Panc1 (cell line): ENCODE data around the gene RORC.

Experiments
- POLR2AphosphoS5 ChIP-seq: IDR thresholded peaks from 2 replicates; pipeline ENCODE4 v1.6.1; 2012; ENCODE audit warnings: mild to moderate bottlenecking, low read depth, low read length, moderate library complexity
- TF ChIP-seq, protein P1 (sequence below): fragments of 450-650 bp; IDR thresholded peaks from 2 replicates; pipeline ENCODE4 v1.5.1; 2017; ENCODE audit warnings: mild to moderate bottlenecking

DNA sequence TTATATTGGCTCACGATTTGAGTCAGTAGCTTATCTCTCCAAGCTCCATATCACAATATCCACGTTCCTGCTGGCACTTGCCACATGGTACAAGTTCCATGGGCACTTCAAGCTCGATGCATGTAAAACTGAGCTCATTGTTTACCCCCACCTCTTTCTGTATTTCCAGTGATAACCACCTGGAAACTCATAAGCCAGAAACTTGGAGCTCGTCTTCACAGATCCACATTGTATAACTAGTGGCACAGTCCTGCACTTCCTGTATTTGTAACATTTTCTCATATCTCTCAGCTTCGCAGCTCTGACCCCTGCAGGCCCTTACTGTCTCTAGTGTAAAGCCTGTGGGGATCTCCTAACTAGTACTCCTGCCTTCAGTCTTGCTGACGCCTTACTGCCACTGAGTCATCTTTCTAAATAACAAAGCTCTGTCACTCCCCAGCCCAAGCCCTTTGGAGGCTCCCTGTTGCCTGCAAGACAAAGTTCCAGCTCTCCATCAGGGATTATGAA is 14.5 kb upstream of the RORC start:
- TF ChIP-seq, protein P1, sequence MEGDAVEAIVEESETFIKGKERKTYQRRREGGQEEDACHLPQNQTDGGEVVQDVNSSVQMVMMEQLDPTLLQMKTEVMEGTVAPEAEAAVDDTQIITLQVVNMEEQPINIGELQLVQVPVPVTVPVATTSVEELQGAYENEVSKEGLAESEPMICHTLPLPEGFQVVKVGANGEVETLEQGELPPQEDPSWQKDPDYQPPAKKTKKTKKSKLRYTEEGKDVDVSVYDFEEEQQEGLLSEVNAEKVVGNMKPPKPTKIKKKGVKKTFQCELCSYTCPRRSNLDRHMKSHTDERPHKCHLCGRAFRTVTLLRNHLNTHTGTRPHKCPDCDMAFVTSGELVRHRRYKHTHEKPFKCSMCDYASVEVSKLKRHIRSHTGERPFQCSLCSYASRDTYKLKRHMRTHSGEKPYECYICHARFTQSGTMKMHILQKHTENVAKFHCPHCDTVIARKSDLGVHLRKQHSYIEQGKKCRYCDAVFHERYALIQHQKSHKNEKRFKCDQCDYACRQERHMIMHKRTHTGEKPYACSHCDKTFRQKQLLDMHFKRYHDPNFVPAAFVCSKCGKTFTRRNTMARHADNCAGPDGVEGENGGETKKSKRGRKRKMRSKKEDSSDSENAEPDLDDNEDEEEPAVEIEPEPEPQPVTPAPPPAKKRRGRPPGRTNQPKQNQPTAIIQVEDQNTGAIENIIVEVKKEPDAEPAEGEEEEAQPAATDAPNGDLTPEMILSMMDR, result no peak
- no peak for TF ChIP-seq POLR2AphosphoS5
